Activated naive CD8-positive, alpha-beta T cell treated with anti-CD3 and anti-CD28 coated beads, Interleukin-2, amount 10 ng/mL, durations not matched to agents 7 days and 5 days (primary cell): ENCODE data around the gene CEP68. TPM values are rescaled to one million over a fixed set of nuclear protein-coding genes. Genes with fewer than 3 reads are reported as not detected.

ENCODE experiments used
- total RNA-seq, 2 experiments: library from RNA; stranded (reverse); gene quantifications; one replicate each; pipeline ENCODE4 v1.2.3, GENCODE V29; 2021

Gene CEP68
- total RNA-seq, 2 experiments from 2014 or later: 20.9 to 22.8 TPM

Other genes with a start within 250 kb of the CEP68 start
- 10 to 100 TPM; 26.8 to 27.0 TPM for gene SLC1A4, start 67.0 kb upstream of the CEP68 start, total RNA-seq
- 10 to 100 TPM; 55.5 to 61.9 TPM for gene RAB1A, start 73.7 kb downstream of the CEP68 start, total RNA-seq
- 100 to 1,000 TPM; 382 to 399 TPM for gene ACTR2, start 171.4 kb downstream of the CEP68 start, total RNA-seq